HG03064 (cell line): ENCODE data around the gene METRNL.
"Not testable (repeated sequence)": the region's sequence is repeated elsewhere in the genome, so short reads cannot be mapped to it uniquely, and the experiment has no call there.

Source experiments
- ATAC-seq: cut with Tn5 transposase; IDR thresholded peaks from one replicate; pipeline ENCODE4 v1.9.1; 2021; ENCODE audit warnings: low read depth; ENCODE audit not compliant: unreplicated experiment

The METRNL gene

DNA sequence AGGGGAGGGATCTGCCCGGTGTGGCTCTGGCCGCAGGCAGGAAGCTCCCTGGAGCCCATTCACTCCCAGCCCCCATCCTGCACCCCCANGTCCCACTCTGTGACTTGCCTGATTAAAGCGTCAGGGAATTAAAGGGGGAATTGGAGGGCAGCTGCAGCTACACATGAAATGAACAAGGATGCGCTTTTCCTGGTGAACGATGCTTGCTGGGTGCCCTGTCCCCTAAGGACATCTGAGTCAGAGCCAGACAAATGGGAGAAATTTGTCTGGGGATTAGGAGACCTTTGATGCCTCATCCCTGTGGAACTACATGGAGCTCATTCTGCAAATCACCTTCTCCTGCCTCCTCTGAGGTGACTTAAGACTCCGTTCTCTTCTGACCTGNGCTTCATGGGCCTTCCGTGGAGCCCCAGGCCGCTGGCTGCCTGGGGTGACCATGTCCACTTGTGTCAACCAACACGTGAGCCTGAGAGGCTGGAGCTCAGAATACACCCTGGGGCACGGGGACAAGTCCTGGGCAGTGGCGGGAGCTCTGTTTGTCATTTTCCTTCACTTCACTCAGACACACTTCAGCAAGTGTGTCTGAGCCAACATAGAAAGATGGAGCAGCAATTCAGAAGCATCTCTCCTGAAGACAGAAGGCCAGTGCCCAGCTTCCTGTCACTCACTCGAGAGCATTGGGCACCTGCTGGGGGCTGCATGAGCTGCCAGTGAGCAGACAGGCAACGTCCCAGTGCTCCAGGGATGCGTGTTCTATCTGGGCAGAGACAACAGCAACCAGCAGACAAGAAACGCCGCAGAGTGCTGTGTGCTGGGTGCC is 54.1 kb downstream of the METRNL start:
- no peak for ATAC-seq

DNA sequence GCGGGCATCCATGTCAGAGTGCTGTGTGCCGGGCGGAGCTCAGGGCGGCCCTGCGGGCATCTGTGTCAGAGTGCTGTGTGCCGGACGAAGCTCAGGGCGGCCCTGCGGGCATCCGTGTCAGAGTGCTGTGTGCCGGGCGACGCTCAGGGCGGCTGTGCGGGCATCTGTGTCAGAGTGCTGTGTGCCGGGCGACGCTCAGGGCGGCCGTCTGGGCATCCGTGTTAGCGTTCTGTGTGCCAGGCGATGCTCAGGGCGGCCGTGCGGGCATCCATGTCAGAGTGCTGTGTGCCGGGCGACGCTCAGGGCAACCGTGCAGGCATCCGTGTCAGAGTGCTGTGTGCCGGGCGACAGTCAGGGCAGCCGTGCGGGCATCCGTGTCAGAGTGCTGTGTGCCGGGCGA is 55.0 kb downstream of the METRNL start:
- not testable (repeated sequence) for ATAC-seq

DNA sequence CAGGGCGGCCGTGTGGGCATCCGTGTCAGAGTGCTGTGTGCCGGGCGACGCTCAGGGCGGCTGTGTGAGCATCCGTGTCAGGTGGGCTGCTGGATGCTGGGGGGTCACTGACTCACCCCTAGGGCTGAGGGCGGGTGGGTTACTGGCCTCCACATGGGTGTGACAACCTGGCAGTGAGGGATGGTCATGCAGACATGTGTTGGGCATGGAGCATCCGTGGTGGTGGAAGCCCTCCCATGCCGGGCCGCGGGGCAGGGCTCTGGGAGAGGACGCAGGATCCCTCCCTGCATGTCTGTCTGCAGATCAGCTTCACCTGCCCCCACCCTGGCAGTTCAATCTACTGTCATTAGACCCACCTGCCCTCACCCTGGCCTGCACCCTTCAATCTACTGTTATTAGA is 56.3 kb downstream of the METRNL start:
- no peak for ATAC-seq

DNA sequence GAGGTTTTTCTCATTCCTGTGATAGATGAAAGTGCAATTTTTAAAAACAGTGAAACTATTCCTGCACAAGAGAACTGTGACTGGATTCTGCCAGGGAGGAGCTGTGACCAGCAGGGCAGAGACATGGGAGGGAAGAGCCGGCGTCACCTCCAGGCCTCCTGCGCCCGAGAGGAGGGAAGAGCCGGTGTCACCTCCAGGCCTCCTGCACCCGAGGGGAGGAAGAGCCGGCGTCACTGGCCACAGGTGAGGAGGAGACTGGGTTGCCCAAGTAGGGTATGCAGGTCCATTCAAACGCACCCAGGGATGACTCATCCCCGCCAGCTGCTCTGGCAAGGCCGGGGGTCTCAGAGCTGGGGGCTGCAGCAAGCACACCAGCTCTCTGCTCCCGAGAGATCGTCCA is 56.7 kb downstream of the METRNL start:
- no peak for ATAC-seq

DNA sequence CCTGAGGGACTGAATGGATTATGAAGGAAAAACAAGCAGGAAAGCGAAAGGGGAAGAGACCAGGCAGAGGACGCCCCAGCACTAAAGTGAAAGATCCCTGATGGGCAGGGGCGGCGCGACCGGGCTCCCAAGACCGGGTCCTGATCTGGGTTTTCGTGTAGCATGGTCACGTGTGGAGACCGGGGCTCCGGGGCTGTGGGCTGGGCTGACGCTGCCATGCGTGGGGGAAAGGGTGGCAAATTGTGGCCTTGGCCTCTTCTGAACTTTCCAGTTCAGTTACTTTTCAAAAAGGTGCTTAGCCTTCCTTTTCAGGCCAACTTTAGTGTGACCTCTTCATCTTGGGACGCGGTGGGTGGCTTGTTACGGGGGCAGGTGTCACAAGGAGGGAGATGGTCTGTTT is 57.5 kb downstream of the METRNL start:
- ATAC-seq: no peak

DNA sequence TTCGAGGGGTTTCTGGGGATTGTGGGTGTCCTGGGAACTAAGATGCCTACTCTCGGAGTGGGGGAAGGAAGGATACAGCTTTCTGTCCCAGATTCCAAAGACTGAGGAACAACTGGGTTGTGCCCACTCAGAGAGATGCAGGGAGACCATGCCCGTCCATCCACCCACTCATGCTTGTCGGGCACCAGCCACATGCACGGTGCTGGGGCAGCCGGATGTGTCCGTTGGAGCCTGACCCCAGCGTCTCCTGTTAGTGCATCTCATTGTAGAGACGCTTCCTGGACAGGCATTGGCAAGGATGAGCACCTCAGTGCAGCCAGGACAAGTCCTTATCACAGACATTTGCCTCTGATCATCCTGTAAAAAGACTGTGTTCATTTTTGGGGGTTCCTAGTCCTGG is 58.1 kb downstream of the METRNL start:
- ATAC-seq: no peak

DNA sequence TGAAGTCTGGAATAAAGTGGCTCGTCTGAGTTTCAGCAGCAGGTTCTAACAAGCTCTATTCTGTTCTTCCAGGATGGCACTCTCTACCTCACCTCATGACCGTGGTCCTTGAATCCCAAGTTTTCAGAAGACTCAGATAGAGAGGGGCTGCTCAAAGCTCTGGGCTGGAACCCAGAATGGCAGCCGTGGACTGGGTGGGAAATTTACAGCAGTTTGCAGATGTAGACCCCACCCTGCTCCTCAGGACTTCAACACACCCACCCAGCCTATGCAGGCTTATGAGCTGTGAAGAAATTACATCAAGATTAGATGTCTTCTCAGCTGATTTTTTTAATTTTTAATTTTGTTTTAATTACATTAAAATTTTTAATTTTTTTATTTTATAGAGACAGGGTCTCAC is 59.4 kb downstream of the METRNL start:
- ATAC-seq: no peak

DNA sequence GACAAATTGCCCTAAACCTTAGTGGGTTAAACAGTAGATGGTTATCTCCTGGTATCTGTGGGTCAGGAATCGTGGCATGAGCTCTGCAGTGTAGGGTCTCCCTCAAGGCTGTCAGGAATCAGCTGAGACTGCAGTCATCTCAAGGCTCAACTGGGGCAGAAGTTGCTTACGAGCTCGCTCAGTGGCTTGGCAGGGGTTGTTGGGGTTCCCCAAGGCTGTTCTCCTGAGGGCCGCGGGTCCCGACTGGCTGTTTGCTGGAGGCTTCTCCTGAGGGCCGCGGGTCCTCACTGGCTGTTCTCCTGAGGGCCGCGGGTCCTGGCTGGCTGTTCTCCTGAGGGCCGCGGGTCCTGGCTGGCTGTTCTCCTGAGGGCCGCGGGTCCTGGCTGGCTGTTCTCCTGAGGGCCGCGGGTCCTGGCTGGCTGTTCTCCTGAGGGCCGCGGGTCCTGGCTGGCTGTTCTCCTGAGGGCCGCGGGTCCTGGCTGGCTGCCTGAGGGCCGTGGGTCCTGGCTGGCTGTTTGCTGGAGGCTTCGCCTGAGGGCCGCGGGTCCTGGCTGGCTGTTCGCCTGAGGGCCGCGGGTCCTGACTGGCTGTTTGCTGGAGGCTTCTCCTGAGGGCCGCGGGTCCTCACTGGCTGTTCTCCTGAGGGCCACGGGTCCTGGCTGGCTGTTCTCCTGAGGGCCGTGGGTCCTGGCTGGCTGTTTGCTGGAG is 60.3 kb downstream of the METRNL start:
- ATAC-seq: not testable (repeated sequence)

DNA sequence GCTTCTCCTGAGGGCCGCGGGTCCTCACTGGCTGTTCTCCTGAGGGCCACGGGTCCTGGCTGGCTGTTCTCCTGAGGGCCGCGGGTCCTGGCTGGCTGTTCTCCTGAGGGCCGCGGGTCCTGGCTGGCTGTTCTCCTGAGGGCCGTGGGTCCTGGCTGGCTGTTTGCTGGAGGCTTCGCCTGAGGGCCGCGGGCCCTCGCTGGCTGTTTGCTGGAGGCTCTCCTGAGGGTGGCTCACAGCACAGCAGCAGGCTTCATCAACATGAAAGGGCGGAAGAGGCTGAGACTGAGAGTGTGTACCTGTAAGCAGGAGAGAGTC is 60.8 kb downstream of the METRNL start:
- not testable (repeated sequence) for ATAC-seq

DNA sequence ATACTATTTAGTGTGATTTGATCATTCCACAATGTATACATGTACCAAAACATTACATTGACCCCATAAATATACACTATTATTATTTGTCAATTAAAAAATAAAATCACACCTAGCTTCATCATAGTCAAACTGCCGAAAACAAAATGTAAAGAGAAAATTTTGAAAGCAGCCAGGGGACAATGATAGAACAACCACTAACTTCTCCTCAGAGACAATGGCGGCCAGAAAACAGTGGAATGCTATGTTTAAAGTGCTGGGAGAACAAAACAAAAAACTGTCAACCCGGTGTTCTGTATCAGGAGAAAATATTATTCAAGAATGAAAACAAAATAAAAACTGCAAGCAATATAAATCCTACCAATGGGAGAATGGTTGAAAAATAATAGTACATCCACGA is 63.2 kb downstream of the METRNL start:
- no peak for ATAC-seq

DNA sequence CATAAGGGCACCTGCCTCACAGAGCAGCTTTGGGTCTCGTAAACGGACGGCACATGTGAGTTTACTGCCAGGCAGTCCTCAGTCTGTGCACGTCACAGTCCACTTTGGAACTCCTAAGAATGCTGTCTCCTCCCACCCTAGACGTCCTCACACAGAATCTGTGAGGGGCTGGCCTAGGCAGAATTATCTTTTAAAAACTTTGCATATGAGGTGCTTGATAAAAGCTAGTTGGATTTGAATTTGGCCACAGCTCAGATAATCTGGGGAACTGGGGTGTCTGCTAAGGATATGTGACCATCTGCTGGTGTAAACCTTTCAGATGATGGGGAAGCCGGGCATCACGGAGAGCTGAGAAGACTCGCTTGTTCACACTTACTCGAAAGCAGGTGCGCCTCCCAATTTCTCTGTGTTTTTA is 64.4 kb downstream of the METRNL start:
- ATAC-seq: no peak
